Measurements from ENCODE around the gene PRIMA1. TPM values are rescaled to one million over a fixed set of nuclear protein-coding genes. Genes with fewer than 3 reads are reported as not detected.

PRIMA1 gene
- total RNA-seq, 1 donor from 2014 or later, result not detected

- H3K36me3 Mint-ChIP-seq (ENCODE audit: low read depth), result no peaks in the 10 kb centered on the region
- peaks cover 66% of the 10 kb centered on the region for H3K27me3 Mint-ChIP-seq (ENCODE audit: low read depth)
- H3K27ac Mint-ChIP-seq (ENCODE audit: unreplicated experiment), result no peak overlapping the region
- no peaks in the 10 kb centered on the region for H3K9me3 Mint-ChIP-seq (ENCODE audit: low read depth)
- H3K4me1 Mint-ChIP-seq (ENCODE audit: low read depth), result peaks cover 10% of the 10 kb centered on the region
- DNase-seq (ENCODE audit: low spot score), result no peak
- H3K4me3 Mint-ChIP-seq (ENCODE audit: unreplicated experiment), result peak overlapping the region; percentile 44
- TF ChIP-seq CTCF (IDR thresholded peaks at IDR 0.05), result peak; percentile 44
Measured at GRCh38 chr14:93788543-93789227, 400 bp upstream of the PRIMA1 start.

GRCh38 chr14:93787465-93788292, 606 bp downstream of the PRIMA1 start:
- no peaks in the 10 kb centered on the region for H3K9me3 Mint-ChIP-seq (ENCODE audit: low read depth)
- H3K27me3 Mint-ChIP-seq (ENCODE audit: low read depth), result peaks cover 67% of the 10 kb centered on the region
- TF ChIP-seq CTCF (IDR thresholded peaks at IDR 0.05), result no peak
- H3K4me3 Mint-ChIP-seq (ENCODE audit: unreplicated experiment), result peak overlapping the region; percentile 40
- no peaks in the 10 kb centered on the region for H3K36me3 Mint-ChIP-seq (ENCODE audit: low read depth)
- no peak for DNase-seq (ENCODE audit: low spot score)
- no peak overlapping the region for H3K27ac Mint-ChIP-seq (ENCODE audit: unreplicated experiment)
- H3K4me1 Mint-ChIP-seq (ENCODE audit: low read depth), result peaks cover 10% of the 10 kb centered on the region

GRCh38 chr14:93785423-93785822, 2.9 kb downstream of the PRIMA1 start:
- Mint-ChIP-seq H3K4me3 (ENCODE audit: unreplicated experiment) (no peak overlapping the region), H3K9me3 (ENCODE audit: low read depth) (no peaks in the 10 kb centered on the region), H3K27ac (ENCODE audit: unreplicated experiment) (no peak overlapping the region), H3K36me3 (ENCODE audit: low read depth) (no peaks in the 10 kb centered on the region), H3K4me1 (ENCODE audit: low read depth) (peaks cover 10% of the 10 kb centered on the region), H3K27me3 (ENCODE audit: low read depth) (peaks cover 52% of the 10 kb centered on the region)
- TF ChIP-seq CTCF (IDR thresholded peaks at IDR 0.05), result no peak
- no peak for DNase-seq (ENCODE audit: low spot score)

- H3K9me3 Mint-ChIP-seq (ENCODE audit: low read depth), result no peaks in the 10 kb centered on the region
- peaks cover 48% of the 10 kb centered on the region for H3K27me3 Mint-ChIP-seq (ENCODE audit: low read depth)
- no peak overlapping the region for H3K27ac Mint-ChIP-seq (ENCODE audit: unreplicated experiment)
- no peak for DNase-seq (ENCODE audit: low spot score)
- H3K4me3 Mint-ChIP-seq (ENCODE audit: unreplicated experiment), result no peak overlapping the region
- TF ChIP-seq CTCF (IDR thresholded peaks at IDR 0.05), result no peak
- H3K4me1 Mint-ChIP-seq (ENCODE audit: low read depth), result peaks cover 10% of the 10 kb centered on the region
- H3K36me3 Mint-ChIP-seq (ENCODE audit: low read depth), result no peaks in the 10 kb centered on the region
Measured at GRCh38 chr14:93784878-93785277, 3.4 kb downstream of the PRIMA1 start.

GRCh38 chr14:93780813-93781400, 7.4 kb downstream of the PRIMA1 start:
- Mint-ChIP-seq H3K36me3 (ENCODE audit: low read depth) (no peaks in the 10 kb centered on the region), H3K4me1 (ENCODE audit: low read depth) (no peaks in the 10 kb centered on the region)

More at GRCh38 chr14:93780813-93781400, 7.4 kb downstream of the PRIMA1 start:
- Mint-ChIP-seq H3K4me3 (ENCODE audit: unreplicated experiment) (no peak overlapping the region), H3K27ac (ENCODE audit: unreplicated experiment) (no peak overlapping the region), H3K9me3 (ENCODE audit: low read depth) (no peaks in the 10 kb centered on the region), H3K27me3 (ENCODE audit: low read depth) (peaks cover 17% of the 10 kb centered on the region)
- TF ChIP-seq CTCF (IDR thresholded peaks at IDR 0.05), result no peak
- no peak for DNase-seq (ENCODE audit: low spot score)

All from chondrocyte (in vitro differentiated cells).